ENCODE results near the gene LLGL1. TPM values are rescaled to one million over a fixed set of nuclear protein-coding genes. Genes with fewer than 3 reads are reported as not detected.
A peak's percentile ranks its signal among the peaks of the same experiment; 100 is the strongest.

Gene LLGL1
- total RNA-seq = 43.7 and 45.0 TPM in 2 replicates
- long read RNA-seq = 0 reads

GRCh38 chr17:18225121-18225641 is at the start of gene LLGL1:
Gene LLGL1, plus strand, starts transcription at chr17:18225635. Its CDS starts 48 bp downstream, at chr17:18225683.
- H3K9me3 Mint-ChIP-seq (ENCODE audit: unreplicated experiment) = no peaks in the 10 kb centered on the region
- peak; percentile 99 for DNase-seq (ENCODE audit: extremely low spot score, unreplicated experiment)
- no peaks in the 10 kb centered on the region for H3K36me3 Mint-ChIP-seq (ENCODE audit: unreplicated experiment)
- TF ChIP-seq CTCF (IDR thresholded peaks at IDR 0.05) = no peak
- H3K27ac Mint-ChIP-seq (ENCODE audit: unreplicated experiment) = peak within 1 kb of the TSS; percentile 89
- peaks cover 29% of the 10 kb centered on the region for H3K4me1 Mint-ChIP-seq (ENCODE audit: unreplicated experiment)
- no peaks in the 10 kb centered on the region for H3K27me3 Mint-ChIP-seq (ENCODE audit: unreplicated experiment)
- peak within 1 kb of the TSS; percentile 97 for H3K4me3 Mint-ChIP-seq (ENCODE audit: unreplicated experiment)

GRCh38 chr17:18176176-18176575 is 49.3 kb upstream of the LLGL1 start:
- H3K27me3 Mint-ChIP-seq (ENCODE audit: unreplicated experiment) = no peaks in the 10 kb centered on the region
- H3K4me1 Mint-ChIP-seq (ENCODE audit: unreplicated experiment) = no peaks in the 10 kb centered on the region
- H3K9me3 Mint-ChIP-seq (ENCODE audit: unreplicated experiment) = no peaks in the 10 kb centered on the region
- no peak for DNase-seq (ENCODE audit: extremely low spot score, unreplicated experiment)
- no peak overlapping the region for H3K27ac Mint-ChIP-seq (ENCODE audit: unreplicated experiment)
- H3K4me3 Mint-ChIP-seq (ENCODE audit: unreplicated experiment) = no peak overlapping the region
- no peaks in the 10 kb centered on the region for H3K36me3 Mint-ChIP-seq (ENCODE audit: unreplicated experiment)
- TF ChIP-seq CTCF (IDR thresholded peaks at IDR 0.05) = no peak

- no peak overlapping the region for H3K27ac Mint-ChIP-seq (ENCODE audit: unreplicated experiment)
- H3K4me1 Mint-ChIP-seq (ENCODE audit: unreplicated experiment) = peaks cover 3% of the 10 kb centered on the region
- no peaks in the 10 kb centered on the region for H3K27me3 Mint-ChIP-seq (ENCODE audit: unreplicated experiment)
- no peak overlapping the region for H3K4me3 Mint-ChIP-seq (ENCODE audit: unreplicated experiment)
- DNase-seq (ENCODE audit: extremely low spot score, unreplicated experiment) = no peak
- H3K9me3 Mint-ChIP-seq (ENCODE audit: unreplicated experiment) = no peaks in the 10 kb centered on the region
- TF ChIP-seq CTCF (IDR thresholded peaks at IDR 0.05) = no peak
- H3K36me3 Mint-ChIP-seq (ENCODE audit: unreplicated experiment) = no peaks in the 10 kb centered on the region
Observed at GRCh38 chr17:18177133-18177532, 48.3 kb upstream of the LLGL1 start.

GRCh38 chr17:18177722-18178121 is 47.7 kb upstream of the LLGL1 start:
- no peaks in the 10 kb centered on the region for H3K9me3 Mint-ChIP-seq (ENCODE audit: unreplicated experiment)
- peaks cover 9% of the 10 kb centered on the region for H3K4me1 Mint-ChIP-seq (ENCODE audit: unreplicated experiment)
- no peak overlapping the region for H3K4me3 Mint-ChIP-seq (ENCODE audit: unreplicated experiment)
- DNase-seq (ENCODE audit: extremely low spot score, unreplicated experiment) = no peak
- no peaks in the 10 kb centered on the region for H3K36me3 Mint-ChIP-seq (ENCODE audit: unreplicated experiment)
- H3K27ac Mint-ChIP-seq (ENCODE audit: unreplicated experiment) = no peak overlapping the region
- no peaks in the 10 kb centered on the region for H3K27me3 Mint-ChIP-seq (ENCODE audit: unreplicated experiment)
- no peak for TF ChIP-seq CTCF (IDR thresholded peaks at IDR 0.05)

- no peak for DNase-seq (ENCODE audit: extremely low spot score, unreplicated experiment)
- H3K27me3 Mint-ChIP-seq (ENCODE audit: unreplicated experiment) = no peaks in the 10 kb centered on the region
- no peak for TF ChIP-seq CTCF (IDR thresholded peaks at IDR 0.05)
- no peak overlapping the region for H3K4me3 Mint-ChIP-seq (ENCODE audit: unreplicated experiment)
- no peaks in the 10 kb centered on the region for H3K9me3 Mint-ChIP-seq (ENCODE audit: unreplicated experiment)
- H3K36me3 Mint-ChIP-seq (ENCODE audit: unreplicated experiment) = no peaks in the 10 kb centered on the region
- peaks cover 10% of the 10 kb centered on the region for H3K4me1 Mint-ChIP-seq (ENCODE audit: unreplicated experiment)
- no peak overlapping the region for H3K27ac Mint-ChIP-seq (ENCODE audit: unreplicated experiment)
Observed at GRCh38 chr17:18179196-18179595, 46.2 kb upstream of the LLGL1 start.
